SK-N-SH (cell line): ENCODE data around the gene GRID2IP.

ENCODE experiments used
- GABPA ChIP-seq: IDR thresholded peaks from 2 replicates; pipeline ENCODE4 v1.4.0; 2012; ENCODE audit warnings: low read depth, mild to moderate bottlenecking
- MXI1 ChIP-seq: IDR thresholded peaks from 2 replicates; pipeline ENCODE4 v1.6.1; 2012; ENCODE audit warnings: mild to moderate bottlenecking, low read depth, low read length, improper control_type of control experiment
- RCOR1 ChIP-seq: fragments of 150-350 bp; IDR thresholded peaks from 2 replicates; pipeline ENCODE4 v1.6.1; 2017; ENCODE audit warnings: antibody characterized with exemption, low read length
- TF ChIP-seq, protein P1 (sequence below): fragments of 200-600 bp; sonication (generic); IDR thresholded peaks from 2 replicates; pipeline ENCODE4 v1.6.1; 2017; ENCODE audit warnings: antibody characterized with exemption, mild to moderate bottlenecking, moderate library complexity

GRCh38 chr7:6575281-6576023 is 24.2 kb upstream of the GRID2IP start:
- TF ChIP-seq, protein P1, sequence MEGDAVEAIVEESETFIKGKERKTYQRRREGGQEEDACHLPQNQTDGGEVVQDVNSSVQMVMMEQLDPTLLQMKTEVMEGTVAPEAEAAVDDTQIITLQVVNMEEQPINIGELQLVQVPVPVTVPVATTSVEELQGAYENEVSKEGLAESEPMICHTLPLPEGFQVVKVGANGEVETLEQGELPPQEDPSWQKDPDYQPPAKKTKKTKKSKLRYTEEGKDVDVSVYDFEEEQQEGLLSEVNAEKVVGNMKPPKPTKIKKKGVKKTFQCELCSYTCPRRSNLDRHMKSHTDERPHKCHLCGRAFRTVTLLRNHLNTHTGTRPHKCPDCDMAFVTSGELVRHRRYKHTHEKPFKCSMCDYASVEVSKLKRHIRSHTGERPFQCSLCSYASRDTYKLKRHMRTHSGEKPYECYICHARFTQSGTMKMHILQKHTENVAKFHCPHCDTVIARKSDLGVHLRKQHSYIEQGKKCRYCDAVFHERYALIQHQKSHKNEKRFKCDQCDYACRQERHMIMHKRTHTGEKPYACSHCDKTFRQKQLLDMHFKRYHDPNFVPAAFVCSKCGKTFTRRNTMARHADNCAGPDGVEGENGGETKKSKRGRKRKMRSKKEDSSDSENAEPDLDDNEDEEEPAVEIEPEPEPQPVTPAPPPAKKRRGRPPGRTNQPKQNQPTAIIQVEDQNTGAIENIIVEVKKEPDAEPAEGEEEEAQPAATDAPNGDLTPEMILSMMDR, result no peak
- TF ChIP-seq GABPA, result no peak
- no peak for TF ChIP-seq RCOR1
- no peak for TF ChIP-seq MXI1
